Glutamatergic neuron (in vitro differentiated cells): ENCODE results near the gene AGAP1. TPM values are rescaled to one million over a fixed set of nuclear protein-coding genes. Genes with fewer than 3 reads are reported as not detected.

Experiments used
- DNase-seq: peaks from one replicate; pipeline ENCODE4 v3.0.0; 2022
- H3K27ac Mint-ChIP-seq: one replicate; pipeline ENCODE4 v1.8.0; 2020; ENCODE audit warnings: mild to moderate bottlenecking, mixed read lengths, inconsistent platforms; ENCODE audit not compliant: unreplicated experiment
- H3K27me3 Mint-ChIP-seq: one replicate; pipeline ENCODE4 v1.8.0; 2020; ENCODE audit warnings: mild to moderate bottlenecking, moderate library complexity, mixed read lengths, inconsistent platforms; ENCODE audit not compliant: unreplicated experiment
- H3K36me3 Mint-ChIP-seq: one replicate; pipeline ENCODE4 v1.8.0; 2020; ENCODE audit warnings: mild to moderate bottlenecking, mixed read lengths, inconsistent platforms; ENCODE audit not compliant: unreplicated experiment
- H3K4me1 Mint-ChIP-seq: one replicate; pipeline ENCODE4 v1.8.0; 2020; ENCODE audit warnings: mild to moderate bottlenecking, low read depth, mixed read lengths, inconsistent platforms; ENCODE audit not compliant: unreplicated experiment
- H3K4me3 Mint-ChIP-seq: one replicate; pipeline ENCODE4 v1.8.0; 2020; ENCODE audit warnings: mild to moderate bottlenecking, mixed read lengths, inconsistent platforms; ENCODE audit not compliant: unreplicated experiment
- H3K9me3 Mint-ChIP-seq: one replicate; pipeline ENCODE4 v1.8.0; 2020; ENCODE audit warnings: mild to moderate bottlenecking, moderate library complexity, mixed read lengths, inconsistent platforms; ENCODE audit not compliant: unreplicated experiment
- CTCF ChIP-seq: fragments of 200-600 bp; sonication (generic); IDR thresholded peaks from one replicate; pipeline ENCODE4 v1.5.0; 2021; ENCODE audit not compliant: partially characterized antibody, unreplicated experiment
- total RNA-seq: library from RNA; stranded (reverse); fragmentation: NEBNext Ultra II Directional; extraction: Animal tissue kit (Norgen Biotek cat#: 25700); gene quantifications from one replicate; pipeline ENCODE4 v1.2.1, GENCODE V29; 2021; ENCODE audit not compliant: unreplicated experiment

The AGAP1 gene
- total RNA-seq, 1 donor from 2014 or later = 153 TPM

GRCh38 chr2:235594041-235594440, 100.2 kb downstream of the AGAP1 start:
- Mint-ChIP-seq H3K4me1 (peaks cover 19% of the 10 kb centered on the region), H3K27ac (no peak overlapping the region), H3K4me3 (no peak overlapping the region), H3K27me3 (peaks cover 4% of the 10 kb centered on the region), H3K36me3 (peaks cover 4% of the 10 kb centered on the region), H3K9me3 (peaks cover 8% of the 10 kb centered on the region)
- peak; percentile 86 for TF ChIP-seq CTCF
- DNase-seq = no peak

- H3K9me3 Mint-ChIP-seq = peaks cover 8% of the 10 kb centered on the region
- TF ChIP-seq CTCF = no peak
- H3K4me1 Mint-ChIP-seq = peaks cover 24% of the 10 kb centered on the region
- no peaks in the 10 kb centered on the region for H3K36me3 Mint-ChIP-seq
- peaks cover 2% of the 10 kb centered on the region for H3K27me3 Mint-ChIP-seq
- no peak for DNase-seq
- no peak overlapping the region for H3K4me3 Mint-ChIP-seq
- no peak overlapping the region for H3K27ac Mint-ChIP-seq
Measured at GRCh38 chr2:235594964-235595363, 101.1 kb downstream of the AGAP1 start.

GRCh38 chr2:235595422-235596010, 101.7 kb downstream of the AGAP1 start:
- Mint-ChIP-seq H3K4me1 (peaks cover 26% of the 10 kb centered on the region), H3K9me3 (peaks cover 8% of the 10 kb centered on the region), H3K27ac (peak overlapping the region; percentile 17), H3K4me3 (no peak overlapping the region), H3K36me3 (no peaks in the 10 kb centered on the region), H3K27me3 (peaks cover 2% of the 10 kb centered on the region)
- DNase-seq = peak; percentile 86
- TF ChIP-seq CTCF = peak; percentile 90

GRCh38 chr2:235596272-235596671, 102.4 kb downstream of the AGAP1 start:
- H3K4me3 Mint-ChIP-seq = no peak overlapping the region
- H3K27ac Mint-ChIP-seq = no peak overlapping the region
- no peaks in the 10 kb centered on the region for H3K36me3 Mint-ChIP-seq
- TF ChIP-seq CTCF = no peak
- DNase-seq = no peak
- peaks cover 26% of the 10 kb centered on the region for H3K4me1 Mint-ChIP-seq
- H3K9me3 Mint-ChIP-seq = peaks cover 5% of the 10 kb centered on the region
- peaks cover 2% of the 10 kb centered on the region for H3K27me3 Mint-ChIP-seq

- TF ChIP-seq CTCF = no peak
- H3K36me3 Mint-ChIP-seq = peaks cover 1% of the 10 kb centered on the region
- H3K27ac Mint-ChIP-seq = no peak overlapping the region
- H3K27me3 Mint-ChIP-seq = peaks cover 2% of the 10 kb centered on the region
- H3K9me3 Mint-ChIP-seq = peaks cover 5% of the 10 kb centered on the region
- H3K4me1 Mint-ChIP-seq = peaks cover 26% of the 10 kb centered on the region
- no peak overlapping the region for H3K4me3 Mint-ChIP-seq
- no peak for DNase-seq
Measured at GRCh38 chr2:235597081-235597615, 103.3 kb downstream of the AGAP1 start.
